Esophagus muscularis mucosa (tissue), 4 donors: ENCODE data around the gene CASP14. TPM values are rescaled to one million over a fixed set of nuclear protein-coding genes. Genes with fewer than 3 reads are reported as not detected.

ENCODE experiments used
- DNase-seq: peaks from one replicate; pipeline ENCODE4 v3.0.0-alpha.2; 2017; ENCODE audit errors: extremely low spot score
- H3K27ac ChIP-seq, 4 donors: fragments of 200-600 bp; sonication (generic); replicated peaks in 1 of 4; 1 replicate in 3 of 4; 2 replicates in 1 of 4; pipeline ENCODE4 v1.5.1; 2016 to 2019; ENCODE audit warnings: mild to moderate bottlenecking in 1 of 4
- H3K27me3 ChIP-seq, 4 donors: fragments of 200-600 bp; sonication (generic); one replicate each; pipeline versions ENCODE4 v1.5.1 to v1.6.0; 2016 to 2019
- H3K36me3 ChIP-seq, 4 donors: fragments of 200-600 bp; sonication (generic); one replicate each; pipeline ENCODE4 v1.5.1; 2016 to 2019
- H3K4me1 ChIP-seq, 4 donors: fragments of 200-600 bp; sonication (generic); one replicate each; pipeline ENCODE4 v1.5.1; 2016 to 2019
- H3K4me3 ChIP-seq, 4 donors: fragments of 200-600 bp; sonication (generic); 1 replicate in 2 of 4; 2 replicates in 2 of 4; pipeline ENCODE4 v1.5.1; 2016 to 2019; ENCODE audit warnings: mild to moderate bottlenecking in 4 of 4, moderate library complexity in 1 of 4
- H3K9me3 ChIP-seq, 4 donors: fragments of 200-600 bp; sonication (generic); 1 replicate in 3 of 4; 2 replicates in 1 of 4; pipeline ENCODE4 v1.5.1; 2016 to 2019
- CTCF ChIP-seq, 3 experiments: fragments of 200-600 bp in 2 of 3; fragments of 450-650 bp in 1 of 3; sonication (generic) in 2 of 3; IDR thresholded peaks; one replicate each; pipeline ENCODE4 v1.5.1; 2017 to 2019; ENCODE audit warnings: antibody characterized with exemption in 3 of 3, mild to moderate bottlenecking in 2 of 3, moderate library complexity in 1 of 3
- EP300 ChIP-seq: sonication (generic); formaldehyde crosslinking; IDR thresholded peaks from one replicate; pipeline ENCODE4 v1.6.1; 2017; ENCODE audit warnings: antibody characterized with exemption
- POLR2A ChIP-seq: fragments of 450-650 bp; IDR thresholded peaks from one replicate; pipeline ENCODE4 v1.6.1; 2017; ENCODE audit warnings: antibody characterized with exemption, moderate library complexity, mild to moderate bottlenecking, low read depth
- POLR2AphosphoS5 ChIP-seq, 2 donors: sonication (generic); formaldehyde crosslinking; IDR thresholded peaks; one replicate each; pipeline ENCODE4 v1.6.1; 2017; ENCODE audit warnings: antibody characterized with exemption in 2 of 2
- WGBS: methylation state at CpG from one replicate; pipeline ENCODE4 v1.1.5; 2018; 5-methylcytosine and 5-hydroxymethylcytosine counted together
- intact Hi-C: fragments of 100-400 bp; cut with DNase I; formaldehyde crosslinking; loops from one replicate; pipeline ENCODE4 v1.15.1; 2023
- total RNA-seq, 4 donors: library from RNA; depleted of rRNA; stranded (reverse); fragments of >200 nt; gene quantifications; one replicate each; pipeline versions ENCODE4 v1.1.0 to v1.2.1, GENCODE V29; 2016

The CASP14 gene
- total RNA-seq, 4 donors from 2014 or later, result not detected

DNA sequence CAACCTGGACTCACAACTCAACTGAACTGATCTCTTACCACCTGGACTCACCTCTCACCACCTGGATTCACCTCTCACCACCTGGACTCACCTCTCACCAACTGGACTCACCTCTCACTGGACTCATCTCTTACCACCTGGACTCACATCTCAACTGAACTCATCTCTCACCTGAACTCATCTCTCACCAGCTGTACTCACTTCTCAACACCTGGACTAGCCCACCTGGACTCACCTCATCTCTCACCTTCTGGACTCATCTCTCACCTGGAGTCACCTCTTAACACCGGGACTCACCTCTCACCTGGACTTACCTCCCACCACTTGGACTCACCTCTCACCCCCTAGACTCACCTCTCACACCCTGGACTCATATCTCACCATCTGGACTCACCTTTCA is 7.3 kb upstream of the CASP14 start:
- 88% methylated on average over 1 of the region's 1 CpG for WGBS
- DNase-seq, result no peak

GRCh38 chr19:15042826-15043225 is 6.5 kb upstream of the CASP14 start:
- Histone ChIP-seq H3K4me1 (no peaks in the 10 kb centered on the region), H3K27ac (no peak overlapping the region), H3K4me3 (no peak overlapping the region), H3K36me3 (no peaks in the 10 kb centered on the region), H3K27me3 (peaks cover 0 to 46% (median 0%) of the 10 kb centered on the region in 4 donors), H3K9me3 (no peaks in the 10 kb centered on the region)
- DNase-seq, result no peak
- 76% methylated on average over 2 of the region's 2 CpGs for WGBS
- intact Hi-C loops, result no loop called here
- TF ChIP-seq CTCF (IDR thresholded peaks at IDR 0.05), result no peak
- TF ChIP-seq EP300, result no peak

More for the DNA sequence above, 7.3 kb upstream of the CASP14 start:
- Histone ChIP-seq H3K9me3 (no peaks in the 10 kb centered on the region), H3K4me1 (no peaks in the 10 kb centered on the region), H3K36me3 (no peaks in the 10 kb centered on the region), H3K27me3 (peaks cover 0 to 54% (median 0%) of the 10 kb centered on the region in 4 donors), H3K27ac (no peak overlapping the region), H3K4me3 (no peak overlapping the region)
- TF ChIP-seq CTCF (IDR thresholded peaks at IDR 0.05) (no peak), POLR2A (no peak), EP300 (no peak), POLR2AphosphoS5 (IDR thresholded peaks at IDR 0.05) (no peak)
- intact Hi-C loops, result no loop called here

- no peak overlapping the region for H3K4me3 ChIP-seq
- 80% methylated on average over 3 of the region's 3 CpGs for WGBS
- no peaks in the 10 kb centered on the region for H3K4me1 ChIP-seq
- TF ChIP-seq POLR2A (no peak), CTCF (IDR thresholded peaks at IDR 0.05) (no peak), POLR2AphosphoS5 (IDR thresholded peaks at IDR 0.05) (no peak), EP300 (no peak)
- H3K36me3 ChIP-seq, result no peaks in the 10 kb centered on the region
- intact Hi-C loops, result no loop called here
- DNase-seq, result no peak
- H3K9me3 ChIP-seq, result no peaks in the 10 kb centered on the region
- no peak overlapping the region for H3K27ac ChIP-seq
- peaks cover 0 to 50% (median 0%) of the 10 kb centered on the region in 4 donors for H3K27me3 ChIP-seq
These were observed 3.8 kb upstream of the CASP14 start for GRCh38 chr19:15045506-15045905.

DNA sequence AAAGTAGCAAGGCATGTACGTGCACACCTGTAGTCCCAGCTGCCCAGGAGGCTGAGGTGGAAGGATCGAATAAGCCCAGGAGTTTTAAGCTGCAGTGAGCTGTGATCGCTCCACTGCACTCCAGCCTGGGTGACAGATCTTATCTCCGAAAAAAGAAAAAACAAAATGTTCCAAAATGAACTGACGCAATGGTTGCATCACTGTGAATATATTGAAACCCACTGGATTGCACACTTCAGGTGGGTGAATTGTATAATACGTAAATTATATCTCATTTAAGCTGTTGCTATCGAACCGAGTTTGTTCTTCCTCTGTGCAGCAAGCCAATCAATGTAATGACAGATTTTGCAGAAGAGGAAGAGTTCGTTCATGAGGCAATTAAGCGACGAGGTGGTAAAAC is 1.6 kb upstream of the CASP14 start:
- H3K36me3 ChIP-seq, result no peaks in the 10 kb centered on the region
- DNase-seq, result no peak
- WGBS, result 84% methylated on average over 11 of the region's 11 CpGs
- no peak overlapping the region for H3K4me3 ChIP-seq
- intact Hi-C loops, result no loop called here
- H3K4me1 ChIP-seq, result no peaks in the 10 kb centered on the region
- H3K27ac ChIP-seq, result no peak overlapping the region
- TF ChIP-seq POLR2A (no peak), CTCF (IDR thresholded peaks at IDR 0.05) (no peak), POLR2AphosphoS5 (IDR thresholded peaks at IDR 0.05) (no peak), EP300 (no peak)
- no peaks in the 10 kb centered on the region for H3K9me3 ChIP-seq
- peaks cover 0 to 37% (median 0%) of the 10 kb centered on the region in 4 donors for H3K27me3 ChIP-seq

- Histone ChIP-seq H3K4me3 (no peak overlapping the region), H3K4me1 (no peaks in the 10 kb centered on the region), H3K27ac (no peak overlapping the region), H3K27me3 (peaks cover 0 to 38% (median 0%) of the 10 kb centered on the region in 4 donors), H3K36me3 (no peaks in the 10 kb centered on the region), H3K9me3 (peaks cover 0 to 4% (median 0%) of the 10 kb centered on the region in 4 donors)
- intact Hi-C loops, result no loop called here
- whole genome bisulfite sequencing, result 73% methylated on average over 5 of the region's 5 CpGs
- TF ChIP-seq CTCF (IDR thresholded peaks at IDR 0.05), result no peak
- no peak for TF ChIP-seq POLR2AphosphoS5 (IDR thresholded peaks at IDR 0.05)
- TF ChIP-seq POLR2A, result no peak
- no peak for DNase-seq
These were observed 1.2 kb upstream of the CASP14 start for GRCh38 chr19:15048128-15048527.
